ENCODE measurements around the gene RADX. TPM values are rescaled to one million over a fixed set of nuclear protein-coding genes. Genes with fewer than 3 reads are reported as not detected.

The RADX gene
- total and polyA plus RNA-seq, 2 of the 13 experiments (the other 11 are each of a cell fraction or from before 2014, with no cell fraction given) = 1.1 to 2.7 TPM

DNA sequence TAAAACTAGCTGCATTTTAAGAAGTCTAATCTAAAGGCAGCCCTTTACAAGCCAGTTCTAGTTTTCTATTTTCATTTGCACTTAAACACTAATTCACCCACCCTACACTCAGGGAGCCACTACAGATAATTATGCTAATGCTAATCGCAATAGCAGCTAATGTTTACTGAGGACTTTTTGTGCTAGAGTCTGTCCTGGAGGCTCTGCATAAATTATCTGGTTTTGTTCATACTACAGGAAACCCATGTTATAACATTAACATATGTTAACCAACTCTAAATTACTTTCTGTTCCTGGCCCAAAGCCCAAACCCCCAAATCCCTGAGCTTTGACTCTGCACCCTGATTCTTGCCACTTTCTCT lies 480 bp upstream of the RADX start:
- no peaks in the 10 kb centered on the region for H3K79me2 ChIP-seq (ENCODE audit: insufficient read depth, low read length)
- TF ChIP-seq, protein P1, sequence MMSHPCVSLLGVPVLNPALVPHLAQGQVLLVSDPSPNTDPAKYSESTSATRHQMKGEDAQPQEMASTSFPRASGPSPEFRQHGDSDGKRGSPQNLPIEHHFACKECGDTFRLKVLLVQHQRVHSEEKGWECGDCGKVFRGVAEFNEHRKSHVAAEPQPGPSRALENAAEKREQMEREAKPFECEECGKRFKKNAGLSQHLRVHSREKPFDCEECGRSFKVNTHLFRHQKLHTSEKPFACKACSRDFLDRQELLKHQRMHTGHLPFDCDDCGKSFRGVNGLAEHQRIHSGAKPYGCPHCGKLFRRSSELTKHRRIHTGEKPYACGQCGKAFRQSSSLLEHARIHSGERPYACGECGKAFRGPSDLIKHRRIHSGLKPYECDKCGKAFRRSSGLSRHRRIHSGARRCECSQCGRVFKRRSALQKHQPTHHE (CRISPR knock-in tag; IDR thresholded peaks at IDR 0.05; ENCODE audit: borderline replicate concordance) = no peak
- TF ChIP-seq PHF5A (CRISPR knock-in tag; IDR thresholded peaks at IDR 0.05; ENCODE audit: low read depth, unreplicated experiment) (no peak), ZNF260 (CRISPR knock-in tag; IDR thresholded peaks at IDR 0.05; ENCODE audit: borderline replicate concordance, low read depth) (no peak), ATF1 (CRISPR knock-in tag; IDR thresholded peaks at IDR 0.05) (no peak), ARNTL (CRISPR knock-in tag; IDR thresholded peaks at IDR 0.05) (no peak), ARNT (IDR thresholded peaks at IDR 0.05) (no peak), MIER2 (CRISPR knock-in tag; IDR thresholded peaks at IDR 0.05) (no peak), ZNF543 (CRISPR knock-in tag; IDR thresholded peaks at IDR 0.05) (no peak), GATAD2A (CRISPR knock-in tag; IDR thresholded peaks at IDR 0.05) (no peak)
- TF ChIP-seq, protein P2, sequence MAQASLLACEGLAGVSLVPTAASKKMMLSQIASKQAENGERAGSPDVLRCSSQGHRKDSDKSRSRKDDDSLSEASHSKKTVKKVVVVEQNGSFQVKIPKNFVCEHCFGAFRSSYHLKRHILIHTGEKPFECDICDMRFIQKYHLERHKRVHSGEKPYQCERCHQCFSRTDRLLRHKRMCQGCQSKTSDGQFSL (CRISPR knock-in tag; IDR thresholded peaks at IDR 0.05) = no peak
- TF ChIP-seq, protein P3, sequence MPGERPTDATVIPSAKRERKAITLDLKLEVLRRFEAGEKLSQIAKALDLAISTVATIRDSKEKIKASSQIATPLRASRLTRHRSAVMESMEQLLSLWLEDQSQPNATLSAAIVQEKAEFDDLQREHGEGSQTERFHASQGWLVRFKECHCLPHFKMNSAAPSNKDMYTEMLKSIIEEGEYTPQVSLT (CRISPR knock-in tag; IDR thresholded peaks at IDR 0.05; ENCODE audit: borderline replicate concordance, low read depth) = no peak
- no peak overlapping the region for H2AFZ ChIP-seq (ENCODE audit: low read length)
- no peaks in the 10 kb centered on the region for H3K9me3 ChIP-seq (ENCODE audit: low read length)
- H3K4me3 ChIP-seq (replicated peaks in 1 of 3; ENCODE audit: insufficient read depth in 1 of 3, low read depth in 2 of 3, low read length in 3 of 3) = peak overlapping the region; percentile 60 to 73 (median 72); a peak in 5 of 6 replicates
- H3K4me2 ChIP-seq (ENCODE audit: low read depth, low read length) = peak overlapping the region; percentile 80
- intact Hi-C loops (cut with micrococcal nuclease; ENCODE audit: unreplicated experiment) (loop anchor here (10.0 kb wide), 2 partner anchors 124 to 126 kb away; no protein-coding TSS in a partner anchor), in situ Hi-C loops (cut with HindIII; ENCODE audit: extremely low pct_ligation_motif_present, low pct_unique_long_range_greater_than_20kb) (no loop called here)
- no peaks in the 10 kb centered on the region for H3K36me3 ChIP-seq (replicated peaks in 1 of 2; ENCODE audit: control insufficient read depth in 1 of 2, insufficient read depth in 2 of 2, low read length in 2 of 2)
- H3K4me1 ChIP-seq (ENCODE audit: insufficient read depth, low read length) = peaks cover 10% of the 10 kb centered on the region
- ChIA-PET CTCF (ENCODE audit: low intra/inter-chr PET ratio, low total read pairs) (no interaction called here), POLR2A (no interaction called here)
- DNase-seq (ENCODE audit: low spot score) (no peak), FAIRE-seq (no peak), ATAC-seq (no peak)
- H4K20me1 ChIP-seq (ENCODE audit: insufficient read depth, low read length) = no peaks in the 10 kb centered on the region
- BruUV-seq (replicated peaks) = no TSS peak
- no peaks in the 10 kb centered on the region for H3K27me3 ChIP-seq (ENCODE audit: control insufficient read depth in 1 of 2, insufficient read depth in 2 of 2, low read length in 2 of 2)
- no peak overlapping the region for H3K27ac ChIP-seq (ENCODE audit: extremely low read length, insufficient read depth, low read length)
- H3K9ac ChIP-seq (ENCODE audit: insufficient read depth, low read depth, low read length) = no peak overlapping the region
- WGBS (ENCODE audit: low lambda C conversion rate) = 0% methylated on average over 1 of the region's 1 CpG
